DMS 273 treated with DMSO at 0.1 percent for 48 hours (cell line): ENCODE results near the gene GALNT2.

Source experiments
- DNase-seq: peaks from one replicate; lab custom pipeline; 2025; lab: John Stamatoyannopoulos, UW

GALNT2 gene

GRCh38 chr1:230129341-230129740, 62.3 kb downstream of the GALNT2 start:
- DNase-seq: no peak

DNA sequence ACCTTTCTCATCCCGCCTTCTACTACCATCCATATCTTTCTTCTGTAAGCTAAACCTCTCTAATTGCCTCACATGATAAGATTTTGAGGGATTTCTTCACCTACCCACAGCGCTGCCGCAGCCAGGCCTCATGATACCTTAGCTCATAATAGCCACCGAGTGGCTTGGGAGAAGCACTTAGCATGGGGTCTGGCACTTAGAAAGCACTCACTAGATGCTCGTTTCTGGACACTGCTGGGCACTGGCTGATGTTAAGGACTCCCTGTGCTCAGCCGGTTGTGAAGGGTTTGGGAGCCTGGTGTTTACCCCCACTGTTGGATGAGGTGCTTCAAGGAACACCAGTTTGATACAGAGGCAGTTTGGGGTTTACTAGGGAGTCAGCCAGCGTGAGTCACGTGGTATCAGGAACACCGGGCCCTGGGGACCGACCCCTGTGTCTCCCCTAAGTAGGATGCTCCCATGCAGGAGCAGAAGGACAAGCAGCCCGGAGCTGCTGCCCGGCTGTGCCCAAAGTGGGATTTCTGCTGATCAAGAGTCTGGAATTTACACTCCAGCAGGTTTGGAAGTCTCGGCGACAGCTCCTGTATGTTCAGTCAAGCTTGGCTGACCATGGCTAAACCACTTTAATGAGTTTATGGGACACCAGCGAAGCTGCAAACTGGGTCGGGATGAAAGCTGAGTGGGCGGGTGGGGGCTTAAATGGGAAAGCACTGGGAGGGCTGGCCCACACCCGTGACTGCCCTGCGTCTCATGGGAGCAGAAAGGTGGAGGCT, 63.3 kb downstream of the GALNT2 start:
- no peak for DNase-seq

- DNase-seq: no peak
Measured at GRCh38 chr1:230131457-230131856, 64.4 kb downstream of the GALNT2 start.

DNA sequence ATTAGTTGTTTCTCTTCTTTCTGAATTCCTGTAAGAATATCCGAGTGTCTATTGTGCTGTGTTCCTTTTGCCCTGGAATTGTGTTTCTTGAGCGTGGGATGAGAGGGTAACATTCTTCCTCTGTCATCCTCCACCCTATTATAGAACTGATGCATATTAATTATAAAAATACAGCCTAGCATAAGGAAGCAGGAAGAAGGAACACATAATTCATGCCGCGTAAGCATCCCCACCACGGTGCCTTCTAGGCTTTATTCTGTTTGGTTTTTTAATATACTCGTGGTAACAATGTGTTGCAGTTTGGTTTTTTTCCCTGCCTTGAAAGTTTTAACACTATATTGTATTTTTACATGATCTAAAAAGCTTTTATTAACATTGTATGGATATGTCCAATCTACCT, 65.7 kb downstream of the GALNT2 start:
- DNase-seq: no peak

DNA sequence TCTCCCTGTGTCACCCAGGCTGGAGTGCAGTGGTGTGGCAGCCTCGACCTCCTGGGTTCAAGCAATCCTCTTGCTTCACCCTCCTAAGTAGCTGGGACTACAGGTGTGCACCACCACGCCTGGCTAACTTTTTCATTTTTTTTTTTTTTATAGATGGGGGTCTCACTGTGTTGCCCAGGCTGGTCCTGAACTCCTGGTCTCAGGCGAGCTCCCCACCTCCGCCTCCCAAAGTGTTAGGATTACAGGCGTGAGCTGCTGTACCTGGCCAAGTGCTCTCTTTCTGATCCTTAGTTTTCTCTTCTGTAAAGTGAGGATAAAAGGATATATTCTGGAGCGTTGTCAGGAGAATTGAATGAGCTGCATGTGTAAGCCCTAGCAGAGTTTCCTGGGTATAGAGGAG, 68.7 kb downstream of the GALNT2 start:
- no peak for DNase-seq

GRCh38 chr1:230136453-230137336, 69.7 kb downstream of the GALNT2 start:
- no peak for DNase-seq

GRCh38 chr1:230137337-230137815, 70.3 kb downstream of the GALNT2 start:
- no peak for DNase-seq

GRCh38 chr1:230138561-230139239, 71.7 kb downstream of the GALNT2 start:
- no peak for DNase-seq

GRCh38 chr1:230139315-230139714, 72.3 kb downstream of the GALNT2 start:
- DNase-seq: no peak

- DNase-seq: no peak
Measured at GRCh38 chr1:230139741-230140140, 72.7 kb downstream of the GALNT2 start.

DNA sequence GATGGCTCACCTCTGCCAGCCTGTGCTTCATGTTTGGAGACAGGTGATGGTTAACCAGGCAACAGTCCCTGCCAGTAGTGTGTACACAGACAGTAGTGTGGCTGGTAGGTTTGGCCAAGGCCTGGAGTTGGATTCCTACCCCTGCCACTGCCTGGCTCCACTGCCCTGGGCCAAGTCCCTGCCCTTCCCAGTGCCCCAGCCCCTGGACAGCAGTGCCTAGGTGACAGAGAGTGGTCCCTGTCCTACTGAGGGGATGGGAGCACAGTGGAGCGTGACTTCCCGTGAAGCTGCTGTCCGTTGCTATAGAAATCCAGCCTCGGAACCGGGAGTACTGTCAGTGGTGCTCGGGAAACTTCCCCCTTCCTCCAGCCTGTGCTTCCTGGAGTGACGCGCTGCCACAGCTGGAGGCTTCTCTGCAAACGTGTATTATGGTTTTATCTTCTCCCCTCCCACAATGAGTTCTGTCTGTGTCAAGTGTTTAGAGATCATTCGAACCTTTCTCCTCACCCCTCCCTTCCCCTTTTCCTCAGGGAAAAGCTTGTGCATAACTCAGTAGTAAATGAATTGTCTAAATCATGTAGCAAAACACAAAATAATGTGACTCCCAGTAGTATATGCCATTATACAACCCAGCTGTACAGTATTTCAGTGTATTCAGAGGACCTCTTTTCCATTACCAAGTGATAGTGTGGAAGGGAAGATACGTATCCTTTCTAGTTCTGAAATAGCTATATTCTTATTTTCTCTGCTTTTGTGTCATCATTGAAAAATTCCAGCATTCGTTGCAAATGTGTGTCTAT, 73.4 kb downstream of the GALNT2 start:
- no peak for DNase-seq

DNA sequence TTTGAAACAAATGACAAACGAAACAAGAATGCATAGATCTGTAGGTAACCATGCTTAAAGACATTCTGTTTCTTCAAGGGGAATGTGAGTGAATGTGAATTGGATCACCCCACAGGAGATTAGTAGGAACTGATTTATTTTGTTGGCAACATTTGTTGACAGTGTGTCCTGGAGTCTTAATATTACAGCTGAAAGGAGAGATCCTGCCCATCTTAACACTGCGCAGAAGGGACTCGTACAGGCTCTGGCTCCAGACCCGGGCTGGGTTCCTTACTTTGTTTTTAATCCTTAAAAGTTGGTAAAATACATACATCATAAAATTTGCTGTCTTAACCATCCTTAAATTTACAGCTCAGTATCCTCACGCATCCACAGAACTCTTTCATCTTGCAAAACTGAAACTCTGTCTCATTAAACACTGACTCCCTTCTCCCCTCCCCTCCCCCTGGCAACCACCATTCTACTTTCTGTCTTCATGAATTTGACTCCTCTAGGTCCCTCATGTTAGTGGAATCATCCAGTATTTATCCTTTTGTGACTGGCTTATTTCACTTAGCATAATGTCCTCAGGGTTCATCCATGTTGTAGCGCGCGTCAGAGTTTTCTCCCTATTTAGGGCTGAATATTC, 74.1 kb downstream of the GALNT2 start:
- DNase-seq: no peak

GRCh38 chr1:230141797-230142607, 75.0 kb downstream of the GALNT2 start:
- no peak for DNase-seq

DNA sequence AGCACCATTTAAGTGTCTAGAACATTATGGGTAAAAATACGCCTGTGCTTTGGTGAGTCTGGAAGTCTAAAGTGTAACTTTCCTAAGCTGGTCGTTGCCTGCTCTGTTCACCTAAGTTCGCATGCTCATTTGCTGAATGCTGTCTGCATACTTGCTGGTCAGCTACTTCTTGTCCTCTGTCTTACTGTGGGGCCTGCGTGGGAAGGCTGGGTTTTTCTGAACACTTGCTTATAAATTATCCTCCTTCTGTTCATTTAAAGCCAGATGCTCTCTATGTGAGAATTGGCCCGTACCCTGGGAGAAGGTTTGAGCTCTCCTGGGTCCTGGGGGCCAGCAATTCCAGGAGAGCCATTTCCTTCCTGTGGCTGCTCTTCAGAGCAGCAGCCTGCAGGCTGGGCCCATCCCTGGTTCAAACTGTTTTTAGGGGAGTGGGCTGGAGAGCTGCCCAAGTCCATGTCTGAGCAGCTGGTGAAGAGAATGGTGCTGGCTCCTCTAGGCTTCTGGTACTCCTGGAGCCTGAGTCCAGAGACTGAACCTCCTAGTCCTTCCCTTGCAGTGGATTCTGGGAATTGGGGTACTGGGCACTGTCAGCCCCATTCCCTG, 75.7 kb downstream of the GALNT2 start:
- DNase-seq: peak; percentile 40

DNA sequence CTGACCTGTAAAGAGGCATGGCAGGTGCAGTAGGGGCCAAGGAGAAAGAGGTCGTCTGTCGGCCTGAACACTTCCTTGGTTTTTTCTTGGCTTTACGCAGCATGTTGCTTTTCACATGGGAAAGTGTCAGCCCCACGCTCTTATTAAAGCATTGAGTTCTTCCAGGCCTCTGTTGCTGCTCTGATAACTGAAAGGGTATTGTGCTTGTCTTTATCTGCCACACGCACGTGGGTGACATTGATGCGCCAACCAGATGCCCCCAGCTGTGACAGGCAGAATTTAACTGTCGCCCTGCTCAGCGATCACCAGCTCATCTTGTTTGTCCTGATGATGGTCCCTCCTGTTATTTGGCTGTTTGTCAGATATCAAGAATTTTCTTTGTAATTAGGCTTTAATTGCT, 76.5 kb downstream of the GALNT2 start:
- DNase-seq: no peak

DNA sequence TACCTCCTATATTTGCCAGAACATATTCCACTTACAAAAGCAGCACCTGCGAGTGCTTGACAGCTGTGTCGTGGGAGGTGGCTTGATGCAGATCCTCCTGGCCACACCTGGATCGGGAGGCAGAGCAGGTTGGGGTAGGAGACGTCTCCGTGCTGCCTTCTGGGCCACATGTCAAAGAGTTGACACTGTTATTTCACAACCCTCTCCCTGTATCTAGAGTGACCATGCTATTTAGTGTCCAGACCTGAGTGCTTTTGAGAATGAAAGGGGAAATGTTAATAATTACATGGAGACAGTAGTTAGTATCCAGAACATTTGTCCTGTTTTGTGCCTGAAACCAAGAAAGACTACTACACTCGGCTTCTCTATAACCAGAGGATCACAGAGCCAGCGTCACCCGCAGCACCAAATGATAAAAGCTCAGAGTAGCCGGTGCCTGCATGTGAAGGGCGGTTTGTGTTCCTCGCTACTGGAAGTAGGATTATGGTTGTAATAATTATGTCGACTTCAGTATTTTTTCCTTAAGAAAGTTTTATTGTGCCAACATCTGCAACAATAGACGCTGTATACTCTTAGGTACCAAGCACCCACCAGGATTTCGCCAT, 77.1 kb downstream of the GALNT2 start:
- DNase-seq: no peak

- DNase-seq: no peak
Measured at GRCh38 chr1:230144758-230145504, 77.9 kb downstream of the GALNT2 start.

DNA sequence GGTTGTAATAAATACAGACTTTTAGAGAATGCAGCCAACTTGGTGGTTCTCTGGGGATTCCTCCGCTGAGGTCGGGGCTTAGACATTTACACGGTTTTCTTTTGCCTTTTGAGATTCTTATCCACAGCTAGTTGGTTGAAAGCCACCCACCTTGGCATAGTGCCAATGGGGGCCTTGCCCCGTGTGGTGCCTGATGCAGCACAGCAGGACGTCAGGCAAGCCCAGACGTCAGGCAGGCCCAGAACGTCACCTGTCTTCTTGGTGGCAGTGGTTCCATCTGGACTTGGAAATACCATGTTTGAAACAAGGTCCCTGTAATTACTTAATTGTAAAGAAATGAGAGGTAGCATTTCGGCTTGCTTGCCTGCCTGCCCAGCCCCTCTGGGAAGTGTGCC, 78.5 kb downstream of the GALNT2 start:
- peak; percentile 54 for DNase-seq
